Endothelial cell of umbilical vein (primary cell): ENCODE measurements around the gene CYP2A13. TPM values are rescaled to one million over a fixed set of nuclear protein-coding genes. Genes with fewer than 3 reads are reported as not detected.
A peak's percentile ranks its signal among the peaks of the same experiment; 100 is the strongest.
"Not testable (repeated sequence)": the region's sequence is repeated elsewhere in the genome, so short reads cannot be mapped to it uniquely, and the experiment has no call there.

Experiments used
- BruUV-seq: library from RNA; stranded (reverse); fragments of 400-500 nt; replicated peaks from 2 replicates; lab custom pipeline; 2021; lab: Mats Ljungman, UMichigan
- CTCF ChIA-PET: fragments of 300-600, 350-600 bp; sonication (Branson Sonifier 250); formaldehyde crosslinking; loops from one replicate; lab custom pipeline; 2021; ENCODE audit warnings: antibody characterized with exemption, inconsistent platforms; lab: Charles Lee
- POLR2A ChIA-PET: fragments of 300-600, 350-600 bp; sonication (Branson Sonifier 250); formaldehyde crosslinking; loops from one replicate; lab custom pipeline; 2021; ENCODE audit warnings: antibody characterized with exemption, inconsistent platforms; lab: Charles Lee
- DNase-seq: peaks from one replicate; pipeline ENCODE4 v3.0.0-alpha.2; 2011; ENCODE audit warnings: low read depth, low spot score
- FAIRE-seq: peaks from 2 replicates; lab custom pipeline; 2011; peaks lifted over from hg19 to GRCh38; lab: Jason Lieb, UNC
- H2AFZ ChIP-seq: 2 replicates; pipeline ENCODE4 v1.6.0; 2012; ENCODE audit warnings: low read depth, low read length, control low read depth, inconsistent platforms
- H3K27ac ChIP-seq: 2 replicates; pipeline ENCODE4 v1.5.1; 2011; ENCODE audit warnings: low read depth, mild to moderate bottlenecking, control low read depth, low read length, moderate library complexity; ENCODE audit not compliant: insufficient read depth
- H3K27me3 ChIP-seq, 2 experiments: 2 replicates each; pipeline versions ENCODE4 v1.6.0 to v1.6.1; 2011; ENCODE audit warnings: low read length in 2 of 2, mixed read lengths in 1 of 2; ENCODE audit not compliant: control insufficient read depth in 2 of 2, insufficient read depth in 2 of 2
- H3K36me3 ChIP-seq, 2 experiments: 2 replicates in 1 of 2; 3 replicates in 1 of 2; pipeline ENCODE4 v1.5.1; 2011; ENCODE audit warnings: low read length in 2 of 2, mild to moderate bottlenecking in 1 of 2, moderate library complexity in 1 of 2; ENCODE audit not compliant: control insufficient read depth in 2 of 2, insufficient read depth in 2 of 2; ENCODE audit errors: extremely low read depth in 1 of 2
- H3K4me1 ChIP-seq: 3 replicates; pipeline ENCODE4 v1.5.1; 2011; ENCODE audit warnings: mild to moderate bottlenecking, low read length; ENCODE audit not compliant: control insufficient read depth, insufficient read depth; ENCODE audit errors: extremely low read depth
- H3K4me2 ChIP-seq: 2 replicates; pipeline ENCODE4 v1.6.1; 2011; ENCODE audit warnings: low read length, control low read depth, mixed read lengths; ENCODE audit not compliant: insufficient read depth
- H3K4me3 ChIP-seq, 3 experiments: fragments of 200-600 bp in 1 of 3; sonication (generic), shearing (Covaris generic) in 1 of 3; replicated peaks in 1 of 3; 2 replicates each; pipeline ENCODE4 v1.5.1; 2011 to 2016; ENCODE audit warnings: control low read depth in 3 of 3, low read length in 3 of 3, mild to moderate bottlenecking in 2 of 3, inconsistent platforms in 1 of 3, low read depth in 1 of 3, moderate library complexity in 1 of 3; ENCODE audit not compliant: insufficient read depth in 1 of 3
- H3K79me2 ChIP-seq: 2 replicates; pipeline ENCODE4 v1.6.0; 2012; ENCODE audit warnings: low read length, inconsistent platforms; ENCODE audit not compliant: control insufficient read depth, insufficient read depth
- H3K9ac ChIP-seq: replicated peaks from 2 replicates; pipeline ENCODE3; 2011; ENCODE audit warnings: low read length, control low read depth; ENCODE audit not compliant: insufficient read depth; ENCODE audit errors: extremely low read depth
- H3K9me1 ChIP-seq: replicated peaks from 3 replicates; pipeline ENCODE4 v1.6.0; 2011; ENCODE audit warnings: mild to moderate bottlenecking, low read length; ENCODE audit not compliant: control insufficient read depth, insufficient read depth; ENCODE audit errors: extremely low read depth
- H3K9me3 ChIP-seq: replicated peaks from 2 replicates; pipeline ENCODE4 v1.5.1; 2012; ENCODE audit warnings: low read length, inconsistent platforms; ENCODE audit not compliant: control insufficient read depth, insufficient read depth
- H4K20me1 ChIP-seq: replicated peaks from 2 replicates; pipeline ENCODE3; 2011; ENCODE audit warnings: mild to moderate bottlenecking, low read length; ENCODE audit not compliant: control insufficient read depth, insufficient read depth; ENCODE audit errors: extremely low read depth
- CTCF ChIP-seq, 2 donors: IDR thresholded peaks; 1 replicate in 1 of 2; 2 replicates in 1 of 2; pipeline ENCODE4 v1.5.1; 2011; ENCODE audit warnings: low read length in 2 of 2, mild to moderate bottlenecking in 2 of 2, moderate library complexity in 2 of 2, control low read depth in 1 of 2, inconsistent platforms in 1 of 2, low read depth in 1 of 2; ENCODE audit not compliant: insufficient read depth in 1 of 2; ENCODE audit errors: extremely low read depth in 1 of 2
- EZH2 ChIP-seq: IDR thresholded peaks from 2 replicates; pipeline ENCODE4 v1.6.1; 2012; ENCODE audit warnings: borderline replicate concordance, low read depth, mild to moderate bottlenecking, moderate library complexity, low read length, inconsistent platforms; ENCODE audit not compliant: severe bottlenecking
- FOS ChIP-seq: IDR thresholded peaks from 2 replicates; pipeline ENCODE4 v1.6.1; 2011; ENCODE audit warnings: mild to moderate bottlenecking, low read length, moderate library complexity, borderline replicate concordance; ENCODE audit not compliant: insufficient read depth
- GATA2 ChIP-seq: IDR thresholded peaks from 2 replicates; pipeline ENCODE4 v1.7.0; 2011; ENCODE audit warnings: low read depth, mild to moderate bottlenecking, moderate library complexity, mixed read lengths, low read length; ENCODE audit not compliant: insufficient read length, insufficient read depth
- MYC ChIP-seq: IDR thresholded peaks from one replicate; pipeline ENCODE4 v1.6.1; 2011; ENCODE audit warnings: mild to moderate bottlenecking, low read depth, low read length
- POLR2A ChIP-seq: IDR thresholded peaks from 2 replicates; pipeline ENCODE4 v1.6.1; 2012; ENCODE audit warnings: low read depth, mild to moderate bottlenecking, control low read depth, low read length
- dilution Hi-C: fragments of 300-500 bp; cut with MboI; formaldehyde crosslinking; loops from one replicate; pipeline ENCODE4 v1.15.0; 2019; ENCODE audit warnings: low sequenced_read_pairs; ENCODE audit not compliant: extremely low pct_ligation_motif_present
- intact Hi-C: fragments of 100-400 bp; cut with micrococcal nuclease; formaldehyde crosslinking; loops from one replicate; pipeline ENCODE4 v1.10.0; 2022
- polyA plus RNA-seq, 4 experiments: library from polyadenylated mRNA; depleted of rRNA in 3 of 4; stranded (reverse) in 3 of 4; unstranded in 1 of 4; fragments of >200 nt; gene quantifications; 2 replicates each; pipeline versions ENCODE4 v1.2.1 to v1.2.3, GENCODE V29; 2011 to 2012; ENCODE audit warnings: missing spikeins in 1 of 4
- total RNA-seq: library from RNA; stranded (reverse); gene quantifications from 2 replicates; pipeline ENCODE4 v1.2.3, GENCODE V29; 2021

The CYP2A13 gene
- total and polyA plus RNA-seq, 2 donors (not counting 3 experiments of a cell fraction or from before 2014, with no cell fraction given) = not detected

- H3K27me3 ChIP-seq, H3K9ac ChIP-seq, H3K4me1 ChIP-seq, H3K4me3 ChIP-seq, POLR2A ChIA-PET, H3K4me2 ChIP-seq, intact Hi-C loops, CTCF ChIA-PET, FAIRE-seq, H4K20me1 ChIP-seq, H3K36me3 ChIP-seq, H3K9me3 ChIP-seq, dilution Hi-C loops, BruUV-seq, DNase-seq, H2AFZ ChIP-seq, H3K9me1 ChIP-seq, H3K79me2 ChIP-seq, H3K27ac ChIP-seq: not testable (repeated sequence)
Measured at GRCh38 chr19:41053331-41053730, 34.9 kb upstream of the CYP2A13 start.

GRCh38 chr19:41064974-41065569, 23.2 kb upstream of the CYP2A13 start:
- Histone ChIP-seq H3K27ac (no peak overlapping the region), H3K4me3 (no peak overlapping the region), H4K20me1 (no peaks in the 10 kb centered on the region), H3K79me2 (no peaks in the 10 kb centered on the region), H3K9ac (no peak overlapping the region), H3K4me1 (no peaks in the 10 kb centered on the region), H3K9me3 (no peaks in the 10 kb centered on the region), H3K9me1 (no peaks in the 10 kb centered on the region), H3K4me2 (no peak overlapping the region), H2AFZ (no peak overlapping the region), H3K36me3 (no peaks in the 10 kb centered on the region), H3K27me3 (peaks cover 0 to 3% of the 10 kb centered on the region in 2 experiments)
- FAIRE-seq (peak; percentile 33), DNase-seq (peak; percentile 32)
- BruUV-seq = no TSS peak
- no peak for TF ChIP-seq EZH2
- TF ChIP-seq FOS = no peak
- TF ChIP-seq POLR2A = no peak
- no peak for TF ChIP-seq CTCF (IDR thresholded peaks at IDR 0.05; ENCODE audit: extremely low read depth in 1 of 2, insufficient read depth in 1 of 2, low read depth in 1 of 2, low read length in 2 of 2)
- no peak for TF ChIP-seq GATA2
- TF ChIP-seq MYC = no peak
- intact Hi-C loops (no loop called here), dilution Hi-C loops (no loop called here)
- POLR2A ChIA-PET = no interaction called here
- CTCF ChIA-PET = interaction anchor here (1.0 to 1.2 kb wide), 2 partner anchors 79 to 90 kb away, joined by 3 to 4 read pairs; no protein-coding TSS in a partner anchor
